RKO (cell line): Measurements from ENCODE around the gene CPOX.

Experiments
- DNase-seq: peaks from one replicate; pipeline ENCODE4 v3.0.0-alpha.2; 2016; ENCODE audit warnings: low spot score

CPOX gene

GRCh38 chr3:98534734-98535133, 58.7 kb downstream of the CPOX start:
- DNase-seq, result no peak

- no peak for DNase-seq
These were observed 59.2 kb downstream of the CPOX start for GRCh38 chr3:98534168-98534567.

- no peak for DNase-seq
These were observed 60.5 kb downstream of the CPOX start for GRCh38 chr3:98532709-98533571.

- DNase-seq, result no peak
These were observed 61.2 kb downstream of the CPOX start for GRCh38 chr3:98532275-98532637.

GRCh38 chr3:98531622-98532274, 61.7 kb downstream of the CPOX start, which contains the start of gene GPR15:
TSS of gene GPR15 (plus strand) at chr3:98531978. CDS start at chr3:98532034, 56 bp downstream.
- no peak for DNase-seq

GRCh38 chr3:98530676-98531075, 62.7 kb downstream of the CPOX start:
- no peak for DNase-seq

GRCh38 chr3:98529856-98530459, 63.5 kb downstream of the CPOX start:
- no peak for DNase-seq
